Skeletal muscle satellite cell (primary cell): ENCODE data around the gene CLDN9.
A peak's percentile ranks its signal among the peaks of the same experiment; 100 is the strongest.

Experiments used
- H3K27me3 ChIP-seq: 2 replicates; pipeline ENCODE4 v1.7.0; 2013; ENCODE audit warnings: low read length; ENCODE audit not compliant: control insufficient read depth, insufficient read depth
- H3K36me3 ChIP-seq: 2 replicates; pipeline ENCODE4 v1.7.0; 2013; ENCODE audit warnings: mild to moderate bottlenecking, control low read depth, low read length; ENCODE audit not compliant: insufficient read depth
- H3K4me1 ChIP-seq: 2 replicates; pipeline ENCODE4 v1.7.0; 2013; ENCODE audit warnings: low read length; ENCODE audit not compliant: control insufficient read depth, insufficient read depth
- H3K4me2 ChIP-seq: 2 replicates; pipeline ENCODE4 v1.7.0; 2013; ENCODE audit warnings: mild to moderate bottlenecking, low read length
- H3K4me3 ChIP-seq: 2 replicates; pipeline ENCODE4 v1.7.0; 2013; ENCODE audit warnings: low read length
- H3K9ac ChIP-seq: 2 replicates; pipeline ENCODE4 v1.7.0; 2013; ENCODE audit warnings: mild to moderate bottlenecking, low read depth, low read length, moderate library complexity
- H3K9me3 ChIP-seq: replicated peaks from 2 replicates; pipeline ENCODE4 v1.7.0; 2013; ENCODE audit warnings: mild to moderate bottlenecking, control low read depth, low read length

Gene CLDN9

DNA sequence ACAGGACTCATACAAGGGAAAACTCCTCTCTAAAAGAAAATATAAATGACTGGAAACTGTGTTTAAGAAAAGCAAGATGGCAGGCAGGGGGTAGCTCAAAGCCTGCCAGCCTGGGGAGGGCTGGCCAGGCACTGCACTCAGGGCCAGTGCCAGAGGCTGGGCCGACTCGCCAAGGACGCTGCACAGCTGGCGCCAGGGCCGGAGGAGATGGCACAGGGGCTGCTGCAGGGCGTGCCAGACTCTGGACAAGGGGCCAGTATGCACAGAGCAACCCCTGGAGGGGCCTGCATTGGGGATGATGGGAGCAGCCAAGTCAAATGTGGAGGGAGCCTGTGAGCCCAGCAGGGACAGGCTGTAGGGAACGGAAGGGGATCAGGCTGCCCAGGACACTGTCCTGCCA lies 36.5 kb upstream of the CLDN9 start:
- no peaks in the 10 kb centered on the region for H3K9me3 ChIP-seq
- H3K4me2 ChIP-seq, result no peak overlapping the region
- peaks cover 13% of the 10 kb centered on the region for H3K4me1 ChIP-seq
- no peaks in the 10 kb centered on the region for H3K36me3 ChIP-seq
- no peak overlapping the region for H3K4me3 ChIP-seq
- H3K9ac ChIP-seq, result no peak overlapping the region
- no peaks in the 10 kb centered on the region for H3K27me3 ChIP-seq

DNA sequence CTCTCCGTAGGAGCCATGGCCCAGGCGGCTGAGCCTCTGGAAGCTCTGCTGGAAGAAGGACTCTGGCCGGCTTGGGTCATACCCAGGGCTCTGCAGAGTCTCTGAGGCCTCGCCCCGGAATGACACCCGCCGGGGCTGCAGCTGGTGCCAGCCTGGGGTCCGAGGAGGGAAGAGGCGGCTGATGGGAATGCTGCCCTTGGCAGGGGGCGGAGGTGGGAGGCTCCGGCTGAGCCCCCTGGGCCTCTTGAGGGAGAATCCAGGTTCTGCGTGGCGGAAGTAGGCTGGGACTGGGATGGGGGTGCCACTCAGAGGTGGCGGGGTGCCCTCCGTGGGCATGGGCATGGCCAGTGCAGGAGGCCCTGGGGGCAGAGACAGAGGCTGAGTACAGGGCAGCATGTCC lies 36.0 kb upstream of the CLDN9 start:
- Histone ChIP-seq H3K4me3 (no peak overlapping the region), H3K9me3 (no peaks in the 10 kb centered on the region), H3K4me1 (peaks cover 12% of the 10 kb centered on the region), H3K27me3 (no peaks in the 10 kb centered on the region), H3K9ac (no peak overlapping the region), H3K4me2 (no peak overlapping the region), H3K36me3 (no peaks in the 10 kb centered on the region)

DNA sequence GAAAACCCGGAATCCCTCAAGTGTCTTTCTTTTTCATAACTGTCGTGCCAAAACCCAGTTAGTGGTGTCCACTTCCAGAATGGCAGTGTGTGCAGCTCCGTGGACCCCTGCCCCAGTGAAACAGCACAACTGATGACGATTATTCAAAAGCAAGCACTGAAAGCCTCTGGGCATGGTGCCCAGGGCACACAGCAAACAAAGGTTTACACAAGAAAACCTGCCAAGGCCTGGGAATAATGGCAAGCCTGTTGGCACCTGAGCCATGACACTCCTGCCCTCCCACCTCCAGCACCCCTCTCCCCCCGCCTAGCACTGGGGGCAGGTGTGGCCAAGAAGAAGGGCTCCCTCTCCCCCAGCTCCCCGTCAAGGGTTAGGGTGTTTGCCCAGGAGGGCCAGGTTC lies 35.3 kb upstream of the CLDN9 start:
- no peaks in the 10 kb centered on the region for H3K9me3 ChIP-seq
- peaks cover 12% of the 10 kb centered on the region for H3K4me1 ChIP-seq
- H3K9ac ChIP-seq, result no peak overlapping the region
- no peaks in the 10 kb centered on the region for H3K27me3 ChIP-seq
- H3K4me2 ChIP-seq, result no peak overlapping the region
- H3K36me3 ChIP-seq, result no peaks in the 10 kb centered on the region
- H3K4me3 ChIP-seq, result no peak overlapping the region

DNA sequence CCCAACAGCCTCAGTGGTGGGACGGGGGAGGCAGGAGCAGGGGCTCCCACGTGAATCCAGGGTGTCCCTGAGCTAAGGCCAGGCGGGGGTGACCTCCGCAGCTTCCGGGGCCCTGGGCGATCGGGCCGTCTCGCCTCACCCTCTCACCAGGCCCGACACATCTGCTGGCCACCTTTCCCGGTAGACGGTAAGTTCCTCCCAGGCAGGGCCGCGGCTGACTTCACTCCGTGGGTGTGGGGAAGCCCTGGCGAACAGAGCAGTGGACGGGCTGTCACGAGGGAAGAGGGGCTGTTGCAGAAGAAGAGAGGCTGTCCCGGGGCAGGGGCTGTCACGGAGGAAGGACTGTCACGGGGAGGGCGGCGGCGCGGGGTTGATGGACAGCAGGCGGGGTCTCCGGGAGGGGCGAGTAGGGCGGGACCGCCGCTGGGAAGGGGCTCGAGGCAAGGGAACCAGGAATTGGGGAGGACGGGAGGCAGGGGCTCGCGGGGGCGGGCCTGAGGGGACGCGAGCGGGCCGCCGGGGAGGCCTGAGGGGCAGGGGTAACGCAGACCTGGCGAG lies 33.0 kb upstream of the CLDN9 start:
- Histone ChIP-seq H3K9me3 (no peaks in the 10 kb centered on the region), H3K36me3 (no peaks in the 10 kb centered on the region), H3K4me2 (peak overlapping the region; percentile 96), H3K4me1 (peaks cover 17% of the 10 kb centered on the region), H3K4me3 (peak overlapping the region; percentile 83), H3K27me3 (no peaks in the 10 kb centered on the region), H3K9ac (peak overlapping the region; percentile 97)

DNA sequence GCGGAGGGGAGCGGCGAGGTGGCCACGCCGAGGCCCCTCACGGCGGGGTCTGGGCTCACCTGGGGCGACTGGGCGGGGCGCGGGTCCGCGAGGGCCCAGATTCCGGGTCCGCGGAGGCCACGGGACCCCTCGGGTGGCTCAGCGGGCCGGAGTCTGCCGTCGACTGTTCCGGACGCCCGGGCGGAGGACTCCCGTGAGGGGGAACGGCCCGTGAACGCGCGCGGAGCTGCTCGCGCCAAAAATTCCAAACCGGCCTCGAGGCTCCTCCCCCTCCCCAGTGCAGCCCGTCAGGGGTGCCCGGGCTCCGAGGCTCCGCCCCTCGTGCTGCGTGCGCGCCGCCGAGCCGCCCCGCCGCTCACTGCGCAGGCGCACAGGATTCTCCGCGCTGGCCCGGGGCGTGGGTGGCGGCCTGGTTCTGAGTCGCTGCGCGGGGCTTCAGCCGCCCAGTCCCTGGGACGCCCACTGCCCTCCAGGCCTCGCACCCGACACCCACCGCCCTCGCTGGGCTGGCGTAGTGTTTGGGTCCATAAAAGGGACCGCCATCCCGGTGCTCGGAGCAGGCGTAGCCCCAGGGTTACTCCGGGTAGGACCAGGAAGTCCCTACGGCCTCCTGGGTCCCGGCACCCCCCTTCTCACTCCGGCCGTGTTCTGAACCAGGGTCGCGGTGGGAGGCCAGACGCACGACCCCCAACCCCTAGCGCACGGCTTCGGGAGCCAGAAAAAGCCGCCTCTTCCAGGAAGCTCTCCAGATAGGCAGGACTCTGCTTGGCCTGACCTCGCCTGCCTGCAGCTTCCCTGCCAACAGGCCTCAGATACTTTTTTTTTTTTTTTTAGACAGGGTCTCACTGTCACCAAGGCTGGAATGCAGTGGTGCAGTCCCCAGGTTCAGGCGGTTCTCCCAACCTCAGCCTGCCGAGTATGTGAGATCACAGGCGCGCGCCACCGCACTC lies 32.2 kb upstream of the CLDN9 start, which contains the start of gene PKMYT1:
Gene PKMYT1, minus strand, starts transcription at position 220 of the 950 bp plus-strand sequence. CDS start 789 bp downstream, outside the sequence.
- Histone ChIP-seq H3K9ac (peak within 1 kb of the TSS; percentile 97), H3K27me3 (no peaks in the 10 kb centered on the region), H3K4me3 (peak within 1 kb of the TSS; percentile 83), H3K4me1 (peaks cover 21% of the 10 kb centered on the region), H3K36me3 (no peaks in the 10 kb centered on the region), H3K9me3 (no peaks in the 10 kb centered on the region), H3K4me2 (peak within 1 kb of the TSS; percentile 96)

DNA sequence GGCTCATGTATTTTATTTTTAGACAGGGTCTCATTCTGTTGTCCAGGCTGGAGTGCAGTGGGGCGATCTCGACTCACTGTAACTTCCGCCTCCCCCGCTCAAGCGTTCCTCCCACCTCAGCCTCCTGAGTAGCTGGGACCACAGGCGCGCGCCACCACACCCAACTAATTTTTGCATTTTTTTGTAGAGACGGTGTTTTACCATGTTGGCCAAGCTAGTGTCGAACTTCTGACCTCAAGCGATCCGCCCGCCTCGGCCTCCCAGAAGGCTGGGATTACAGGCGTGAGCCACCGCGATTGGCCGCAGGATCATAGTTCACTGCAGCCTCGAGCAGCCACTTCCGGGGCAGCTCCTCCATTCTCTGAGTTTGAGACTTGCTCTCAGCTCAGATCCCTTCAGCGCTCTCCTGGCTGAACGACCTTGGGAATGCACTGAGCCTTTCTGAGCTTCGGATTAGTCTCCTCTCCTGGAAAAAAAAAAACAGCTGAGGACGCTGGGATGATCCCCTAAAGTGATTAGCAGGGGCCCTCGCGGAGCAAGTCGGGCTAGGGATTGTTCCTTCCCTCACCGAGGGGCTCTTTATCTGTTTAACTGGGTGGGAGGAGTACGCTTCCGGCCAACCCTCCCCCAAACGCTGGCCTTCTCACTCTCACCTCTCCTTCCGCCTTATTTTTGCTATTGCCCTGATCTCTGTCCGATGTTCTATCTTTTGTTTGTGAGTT lies 31.4 kb upstream of the CLDN9 start:
- Histone ChIP-seq H3K27me3 (no peaks in the 10 kb centered on the region), H3K4me3 (peak overlapping the region; percentile 83), H3K9ac (peak overlapping the region; percentile 97), H3K4me2 (peak overlapping the region; percentile 96), H3K9me3 (no peaks in the 10 kb centered on the region), H3K4me1 (peaks cover 26% of the 10 kb centered on the region), H3K36me3 (no peaks in the 10 kb centered on the region)

DNA sequence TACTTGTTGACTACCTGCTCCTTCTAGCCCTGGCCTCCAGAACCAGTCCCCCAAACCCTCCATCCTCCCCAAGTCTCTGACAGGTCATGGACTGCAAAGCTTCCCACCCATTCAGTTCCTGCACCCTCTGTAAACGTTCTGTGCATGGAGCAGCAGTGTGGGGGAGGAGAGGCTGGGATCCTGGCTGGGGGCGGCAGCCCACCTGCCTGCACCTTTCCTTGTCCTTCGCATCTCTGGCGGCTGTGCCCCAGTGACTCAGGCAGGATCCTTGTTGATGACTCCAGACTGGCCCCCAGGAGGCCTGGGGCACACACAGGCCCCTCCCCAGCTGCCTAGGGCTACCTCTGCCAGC lies 30.8 kb upstream of the CLDN9 start:
- H3K4me1 ChIP-seq, result peaks cover 26% of the 10 kb centered on the region
- H3K27me3 ChIP-seq, result no peaks in the 10 kb centered on the region
- H3K9ac ChIP-seq, result no peak overlapping the region
- H3K9me3 ChIP-seq, result no peaks in the 10 kb centered on the region
- H3K36me3 ChIP-seq, result no peaks in the 10 kb centered on the region
- no peak overlapping the region for H3K4me2 ChIP-seq
- no peak overlapping the region for H3K4me3 ChIP-seq

DNA sequence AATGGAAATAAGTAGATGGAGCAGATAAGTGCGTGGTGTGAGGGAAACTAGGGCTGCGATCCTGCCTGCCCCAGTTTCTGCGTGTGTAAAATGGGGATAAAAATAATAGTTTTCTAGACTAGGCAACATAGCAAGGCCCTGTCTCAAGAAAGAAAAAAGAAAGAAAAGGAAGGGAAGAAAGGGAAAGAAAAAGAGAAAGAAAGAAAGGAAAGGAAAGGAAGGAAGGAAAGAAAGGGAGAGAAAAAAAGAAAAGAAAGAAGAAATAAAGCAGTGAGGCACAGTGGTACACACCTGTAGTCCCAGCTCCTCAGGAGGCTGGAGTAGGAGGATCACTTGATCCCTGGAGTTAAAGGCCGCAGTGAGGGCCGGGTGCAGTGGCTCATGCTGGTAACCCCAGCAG lies 30.3 kb upstream of the CLDN9 start:
- no peaks in the 10 kb centered on the region for H3K36me3 ChIP-seq
- H3K4me1 ChIP-seq, result peaks cover 26% of the 10 kb centered on the region
- H3K4me3 ChIP-seq, result no peak overlapping the region
- H3K9ac ChIP-seq, result no peak overlapping the region
- no peaks in the 10 kb centered on the region for H3K27me3 ChIP-seq
- H3K4me2 ChIP-seq, result no peak overlapping the region
- no peaks in the 10 kb centered on the region for H3K9me3 ChIP-seq

DNA sequence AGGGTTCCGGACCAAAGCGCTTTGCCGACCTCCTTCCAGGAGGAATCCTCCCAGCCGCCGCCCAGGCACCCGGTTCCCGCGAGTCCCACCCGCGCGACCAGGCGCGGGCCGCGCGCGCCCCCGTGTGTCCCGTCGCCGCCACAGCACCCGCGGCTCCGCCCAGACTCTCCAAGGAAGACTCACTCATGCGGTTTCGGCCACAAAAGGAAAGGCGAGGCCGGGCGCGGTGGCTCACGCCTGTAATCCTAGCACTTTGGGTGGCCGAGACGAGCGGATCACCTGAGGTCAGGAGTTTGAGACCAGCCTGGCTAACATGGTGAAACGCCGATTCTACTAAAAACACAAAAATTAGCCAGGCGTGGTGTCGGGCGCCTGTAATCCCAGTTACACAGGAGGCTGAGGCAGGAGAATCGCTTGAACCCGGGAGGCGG lies 29.0 kb upstream of the CLDN9 start:
- Histone ChIP-seq H3K9me3 (no peaks in the 10 kb centered on the region), H3K27me3 (no peaks in the 10 kb centered on the region), H3K36me3 (no peaks in the 10 kb centered on the region), H3K4me2 (peak overlapping the region; percentile 79), H3K4me3 (peak overlapping the region; percentile 60), H3K9ac (peak overlapping the region; percentile 65), H3K4me1 (peaks cover 26% of the 10 kb centered on the region)

DNA sequence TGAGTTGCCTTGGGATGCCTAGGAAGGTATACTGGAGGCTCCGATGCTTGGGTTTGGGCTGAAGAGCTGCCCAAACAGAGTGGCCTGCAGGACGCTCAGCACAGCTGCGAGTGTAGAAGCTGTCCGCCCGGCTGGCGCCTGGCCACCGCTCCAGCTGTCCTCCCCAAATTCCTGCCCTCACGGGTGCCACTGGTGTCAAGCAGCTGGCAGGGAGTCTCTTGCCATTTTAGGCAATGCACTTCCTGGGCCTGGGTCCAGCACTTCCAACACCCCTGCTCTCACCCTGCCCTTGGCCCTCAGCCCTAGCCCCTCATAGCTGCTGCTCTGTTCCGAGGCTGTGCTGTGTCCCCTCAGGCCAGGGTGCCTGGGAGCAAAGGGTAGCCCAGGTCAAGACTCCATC lies 27.3 kb upstream of the CLDN9 start:
- Histone ChIP-seq H3K9me3 (no peaks in the 10 kb centered on the region), H3K27me3 (no peaks in the 10 kb centered on the region), H3K4me1 (peaks cover 19% of the 10 kb centered on the region), H3K36me3 (no peaks in the 10 kb centered on the region), H3K4me3 (no peak overlapping the region), H3K9ac (no peak overlapping the region), H3K4me2 (no peak overlapping the region)

DNA sequence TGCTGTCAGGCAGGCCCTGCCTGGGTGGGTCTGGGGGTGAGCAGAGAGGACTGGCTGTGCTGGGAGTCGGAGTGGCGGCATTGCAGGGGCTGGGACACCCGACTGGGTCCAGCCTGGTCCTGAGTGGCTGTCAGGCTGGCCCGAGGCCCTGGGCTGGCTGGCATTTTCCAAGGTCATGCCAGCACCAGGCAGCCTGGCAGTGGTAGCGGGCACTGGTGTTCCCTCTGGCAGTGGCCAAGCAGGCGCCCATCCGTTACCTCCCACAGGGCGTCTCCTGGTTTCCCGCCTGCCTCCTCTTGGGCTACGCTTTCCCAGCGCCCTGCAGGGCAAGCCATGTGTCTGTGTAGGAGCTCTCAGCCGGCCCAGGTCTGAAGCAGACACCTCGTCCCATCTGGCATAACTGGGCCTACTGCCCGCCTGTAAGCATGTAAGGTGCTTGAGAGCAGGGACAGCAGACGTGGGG lies 26.8 kb upstream of the CLDN9 start:
- Histone ChIP-seq H3K9me3 (no peaks in the 10 kb centered on the region), H3K27me3 (no peaks in the 10 kb centered on the region), H3K4me1 (peaks cover 15% of the 10 kb centered on the region), H3K36me3 (no peaks in the 10 kb centered on the region), H3K4me3 (no peak overlapping the region), H3K4me2 (no peak overlapping the region), H3K9ac (no peak overlapping the region)
